GM12873 (cell line): ENCODE data around the gene DENND4C.

Source experiments
- TF ChIP-seq, protein P1 (sequence below): IDR thresholded peaks from 2 replicates; pipeline ENCODE4 v1.5.1; 2012; ENCODE audit warnings: low read depth, mild to moderate bottlenecking, moderate library complexity, low read length, control low read depth; ENCODE audit not compliant: insufficient read depth; ENCODE audit errors: missing control alignments

The DENND4C gene

DNA sequence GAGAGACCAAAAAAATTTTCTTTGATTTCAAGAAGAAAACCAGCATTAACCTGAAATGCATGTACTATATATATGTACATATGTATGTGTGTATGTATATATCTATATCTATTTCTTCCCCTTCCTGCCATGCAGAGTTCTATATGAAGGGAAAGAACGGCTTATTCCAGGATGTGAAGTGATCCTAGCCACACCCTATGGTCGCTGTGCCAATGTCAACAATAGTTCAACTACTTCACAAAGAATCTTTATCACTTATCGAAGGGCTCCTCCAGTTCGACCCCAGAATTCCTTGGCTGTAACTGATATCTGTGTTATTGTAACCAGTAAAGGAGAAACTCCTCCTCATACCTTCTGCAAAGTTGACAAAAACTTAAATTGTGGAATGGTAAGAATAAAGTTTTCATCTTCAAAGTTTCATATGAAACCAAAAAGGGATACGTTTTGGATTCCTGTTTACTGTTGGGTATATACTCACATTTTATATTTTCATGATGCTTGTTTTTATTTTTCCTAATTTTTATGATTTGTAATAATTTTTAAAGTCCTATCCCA, 56.2 kb downstream of the DENND4C start:
- TF ChIP-seq, protein P1, sequence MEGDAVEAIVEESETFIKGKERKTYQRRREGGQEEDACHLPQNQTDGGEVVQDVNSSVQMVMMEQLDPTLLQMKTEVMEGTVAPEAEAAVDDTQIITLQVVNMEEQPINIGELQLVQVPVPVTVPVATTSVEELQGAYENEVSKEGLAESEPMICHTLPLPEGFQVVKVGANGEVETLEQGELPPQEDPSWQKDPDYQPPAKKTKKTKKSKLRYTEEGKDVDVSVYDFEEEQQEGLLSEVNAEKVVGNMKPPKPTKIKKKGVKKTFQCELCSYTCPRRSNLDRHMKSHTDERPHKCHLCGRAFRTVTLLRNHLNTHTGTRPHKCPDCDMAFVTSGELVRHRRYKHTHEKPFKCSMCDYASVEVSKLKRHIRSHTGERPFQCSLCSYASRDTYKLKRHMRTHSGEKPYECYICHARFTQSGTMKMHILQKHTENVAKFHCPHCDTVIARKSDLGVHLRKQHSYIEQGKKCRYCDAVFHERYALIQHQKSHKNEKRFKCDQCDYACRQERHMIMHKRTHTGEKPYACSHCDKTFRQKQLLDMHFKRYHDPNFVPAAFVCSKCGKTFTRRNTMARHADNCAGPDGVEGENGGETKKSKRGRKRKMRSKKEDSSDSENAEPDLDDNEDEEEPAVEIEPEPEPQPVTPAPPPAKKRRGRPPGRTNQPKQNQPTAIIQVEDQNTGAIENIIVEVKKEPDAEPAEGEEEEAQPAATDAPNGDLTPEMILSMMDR: no peak

DNA sequence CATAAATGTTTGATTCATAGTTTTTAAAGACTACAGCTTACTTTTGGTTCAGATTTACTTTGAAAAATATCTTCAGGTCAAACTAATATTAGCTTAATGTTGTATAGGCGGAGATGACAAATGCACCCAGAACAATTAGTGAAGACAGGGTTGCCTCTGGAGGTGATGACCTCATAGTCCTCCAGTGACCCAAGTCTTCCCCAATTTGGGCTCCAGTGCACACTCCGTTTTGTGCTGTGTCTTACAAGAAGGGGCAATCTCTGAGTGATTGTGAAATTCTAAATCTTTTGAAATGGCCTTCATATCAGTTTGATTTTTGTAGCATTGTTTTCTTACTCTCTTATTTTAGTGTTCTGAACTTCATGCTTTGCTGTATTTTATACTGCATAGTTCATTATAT, 57.6 kb downstream of the DENND4C start:
- TF ChIP-seq, protein P1: no peak

DNA sequence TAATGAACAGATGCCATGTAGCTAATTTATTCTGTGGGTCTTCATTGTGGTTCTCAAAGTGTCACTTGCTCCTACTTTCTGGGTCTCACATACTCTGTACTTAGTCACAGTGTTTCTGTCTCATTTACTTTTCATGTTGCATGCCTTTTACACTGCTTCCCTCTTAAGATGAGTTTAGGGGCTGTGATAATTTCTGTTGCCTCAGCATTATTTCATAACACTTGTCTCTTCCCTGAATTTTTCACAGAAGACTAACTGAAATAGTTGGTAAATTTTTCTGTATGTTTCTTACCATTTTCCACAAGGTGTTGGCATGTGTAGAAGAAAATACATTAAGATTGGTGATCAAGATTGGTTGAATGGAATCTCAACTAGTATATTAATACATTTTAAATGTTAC, 59.6 kb downstream of the DENND4C start:
- TF ChIP-seq, protein P1: no peak

DNA sequence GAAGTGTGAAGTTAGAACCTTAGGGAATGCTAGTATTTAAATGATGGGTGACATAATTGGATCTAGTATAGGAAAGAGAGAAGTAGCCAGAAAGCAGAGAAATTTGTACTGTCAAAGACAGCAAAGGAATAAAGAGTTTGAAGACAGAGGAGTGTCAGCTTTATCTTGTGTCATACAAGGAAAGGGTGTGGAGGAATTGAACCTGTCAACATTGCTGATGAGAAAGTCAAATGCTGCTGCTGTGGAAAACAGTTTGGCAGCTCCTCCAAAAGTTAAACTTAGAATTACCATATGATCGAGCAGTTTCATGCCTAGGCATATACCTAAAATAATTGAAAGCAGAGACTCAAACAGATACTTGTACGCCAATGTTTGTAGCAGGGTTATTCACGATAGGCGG, 63.7 kb downstream of the DENND4C start:
- TF ChIP-seq, protein P1: no peak

DNA sequence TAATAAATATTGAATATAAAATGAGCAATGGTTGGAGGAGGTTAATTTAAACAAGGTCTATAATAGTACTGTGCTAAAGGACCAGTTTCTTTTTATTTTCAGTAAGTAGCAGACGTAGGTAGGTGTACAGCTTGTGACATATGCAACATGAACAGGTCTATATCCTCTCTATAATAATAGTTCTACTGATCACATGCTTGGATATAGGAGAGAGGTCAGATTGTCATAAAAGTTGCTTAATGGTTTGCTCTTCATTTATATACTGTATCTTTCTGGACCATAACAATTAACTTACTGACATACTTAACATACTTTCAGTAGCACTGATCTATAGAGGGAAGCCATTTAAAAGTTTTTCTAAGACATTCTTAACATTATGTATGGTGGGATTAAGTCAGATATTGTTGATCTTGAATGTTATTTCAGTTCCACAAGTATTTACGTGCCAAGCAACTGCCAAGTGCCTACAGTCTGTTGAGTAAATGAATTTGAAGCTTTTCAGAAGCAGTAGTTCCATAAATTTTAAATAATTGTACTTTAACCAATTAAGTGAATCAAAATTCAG, 68.0 kb downstream of the DENND4C start:
- TF ChIP-seq, protein P1: no peak

DNA sequence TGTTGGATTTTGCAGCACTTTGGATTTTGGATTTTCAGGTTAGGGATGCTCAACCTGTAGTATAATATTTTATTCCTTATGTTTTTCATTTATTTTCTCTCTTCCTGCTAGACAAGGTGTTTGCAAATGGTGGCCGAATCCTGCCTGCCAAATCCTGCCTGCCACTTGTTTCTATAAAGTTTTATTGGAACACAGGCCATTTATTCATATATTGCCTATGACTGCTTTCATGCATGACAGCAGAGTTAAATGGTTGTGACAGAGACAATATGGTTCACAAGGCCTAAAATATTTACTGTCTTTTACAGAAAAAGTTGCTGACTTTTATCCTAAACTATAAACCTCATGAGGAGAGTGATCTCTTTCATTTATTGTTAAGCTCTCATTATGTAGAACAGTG, 72.7 kb downstream of the DENND4C start:
- TF ChIP-seq, protein P1: no peak

DNA sequence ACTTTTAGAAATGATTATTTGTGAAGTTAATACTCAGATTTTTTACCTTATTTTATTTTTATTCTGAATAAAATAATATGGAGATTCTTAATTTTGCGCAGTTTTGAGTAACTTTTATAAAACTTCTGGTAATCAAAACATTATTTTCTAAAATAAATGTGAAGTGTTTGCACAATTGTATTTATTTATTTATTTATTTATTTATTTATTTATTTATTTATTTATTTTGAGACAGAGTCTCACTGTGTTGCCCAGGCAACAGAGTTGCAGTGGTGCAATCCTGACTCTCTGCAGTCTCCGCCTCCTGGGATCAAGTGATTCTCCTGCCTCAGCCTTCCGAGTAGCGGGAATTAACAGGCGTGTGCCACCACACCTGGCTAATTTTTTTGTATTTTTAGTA, 76.1 kb downstream of the DENND4C start:
- TF ChIP-seq, protein P1: no peak
